Lower leg skin (tissue), 3 donors: ENCODE measurements around the gene TSHZ2.

Experiments used
- CTCF ChIP-seq, 3 donors: fragments of 450-650 bp; IDR thresholded peaks; one replicate each; pipeline ENCODE4 v1.5.1; 2016; ENCODE audit warnings: antibody characterized with exemption in 3 of 3, mild to moderate bottlenecking in 3 of 3, moderate library complexity in 2 of 3
- POLR2A ChIP-seq, 2 donors: fragments of 450-650 bp; IDR thresholded peaks; one replicate each; pipeline ENCODE4 v1.6.1; 2016 to 2017; ENCODE audit warnings: antibody characterized with exemption in 2 of 2, mild to moderate bottlenecking in 1 of 2, moderate library complexity in 1 of 2

GRCh38 chr20:53019464-53019863, 47.3 kb downstream of the TSHZ2 start:
- no peak for TF ChIP-seq CTCF (IDR thresholded peaks at IDR 0.05)
- TF ChIP-seq POLR2A (IDR thresholded peaks at IDR 0.05) = no peak
